Anterior cingulate cortex (tissue), 58 donors: ENCODE results near the gene ZNF536.
"Not testable (repeated sequence)": the region's sequence is repeated elsewhere in the genome, so short reads cannot be mapped to it uniquely, and the experiment has no call there.

Experiments used
- DNase-seq, 58 donors: peaks; one replicate each; lab custom pipeline; 2025; lab: John Stamatoyannopoulos, UW

Gene ZNF536

DNA sequence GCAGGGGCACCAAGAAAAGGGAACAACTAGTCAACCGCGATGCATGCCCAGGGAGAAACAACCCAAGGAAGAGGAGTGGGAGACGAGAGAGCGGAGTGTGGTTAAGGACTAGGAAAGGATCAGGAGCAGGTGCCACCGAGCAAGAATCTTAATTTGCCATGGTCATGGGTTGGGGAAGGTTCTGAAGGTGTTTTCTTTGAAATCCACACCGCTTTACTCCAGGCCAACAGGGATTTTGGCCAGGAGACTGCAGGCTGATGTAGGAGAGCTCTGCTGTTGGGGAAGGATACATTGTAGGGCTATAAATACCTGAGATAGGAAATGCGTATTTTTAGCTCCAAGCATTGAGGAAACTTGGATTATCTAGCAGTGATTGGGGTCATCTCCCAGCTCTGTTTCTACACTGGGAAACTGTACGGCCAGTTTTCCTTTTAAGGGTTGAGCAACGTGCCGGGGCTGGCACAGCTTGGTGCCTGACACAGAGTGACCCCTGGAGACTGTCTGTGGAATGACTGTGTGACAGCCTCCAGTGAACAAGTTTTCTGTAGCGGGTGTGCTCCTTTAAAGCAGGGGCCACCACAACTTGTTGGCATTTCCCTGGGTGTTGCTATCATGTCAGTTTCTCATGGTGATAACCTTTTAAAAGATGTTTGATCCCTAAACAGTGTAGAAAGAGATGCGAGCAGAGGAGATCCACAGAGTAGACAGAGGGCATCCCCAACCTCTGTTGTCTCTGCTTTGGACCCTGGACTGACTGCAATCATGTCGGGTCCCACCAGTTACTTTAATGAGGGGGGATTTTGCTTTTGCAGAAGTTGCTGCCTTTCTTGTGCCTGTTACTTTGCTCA, 34.3 kb downstream of the ZNF536 start:
- DNase-seq, result peak in 29 of 58 donors; percentile 10 to 70 (median 41)

DNA sequence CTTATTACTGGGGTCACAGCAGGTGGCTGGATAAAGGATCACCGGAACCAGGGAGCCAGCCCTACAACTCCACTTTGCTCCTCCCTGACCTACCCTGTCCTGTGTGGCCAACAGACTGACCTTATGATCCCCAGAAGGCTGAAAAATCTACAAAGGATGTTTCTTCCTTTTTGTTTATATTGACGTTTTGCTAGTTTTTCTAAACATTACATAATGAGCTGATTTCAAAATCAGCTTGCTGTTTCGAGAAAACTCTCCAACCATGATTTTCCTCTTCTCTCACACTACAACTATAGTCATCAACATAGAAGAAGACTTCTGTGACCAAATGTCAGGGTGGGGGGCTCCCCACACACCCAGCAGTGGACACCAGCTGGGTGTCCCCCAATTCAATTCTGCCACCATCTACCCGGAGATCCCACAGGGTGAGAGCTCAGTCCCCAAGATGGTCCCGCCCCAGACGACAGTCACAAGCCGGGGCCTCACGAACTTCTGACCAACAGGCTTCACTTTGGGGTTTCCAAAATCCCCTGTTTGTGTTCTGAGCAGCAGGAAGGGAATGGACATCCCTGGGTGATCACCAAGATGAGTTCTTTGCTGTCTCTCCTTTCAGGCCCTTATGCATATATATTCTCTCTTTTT, 35.0 kb downstream of the ZNF536 start:
- DNase-seq, result no peak

DNA sequence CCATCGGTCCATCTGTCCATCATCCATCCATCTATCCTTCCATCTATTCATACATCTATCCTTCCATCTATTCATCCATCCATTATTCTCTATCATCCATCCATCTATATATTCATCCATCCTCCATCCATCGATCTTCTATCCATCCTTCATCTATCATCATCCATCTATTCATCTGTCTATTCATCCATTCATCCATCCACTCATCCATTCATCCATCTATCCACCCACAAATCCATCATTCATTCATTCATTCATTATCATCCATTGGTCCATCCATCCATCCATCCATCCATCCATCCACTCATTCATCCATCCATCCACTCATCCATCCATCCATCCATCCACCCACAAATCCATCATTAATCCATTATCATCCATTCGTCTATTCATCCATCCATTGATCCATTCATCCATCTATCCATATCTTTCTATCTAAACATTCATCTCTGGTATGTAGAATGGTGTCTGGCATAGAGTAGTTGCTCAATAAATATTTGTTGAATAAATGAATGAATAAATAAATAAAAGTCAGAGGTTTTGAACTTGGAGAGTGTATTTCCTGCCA, 36.6 kb downstream of the ZNF536 start:
- DNase-seq, result no peak

DNA sequence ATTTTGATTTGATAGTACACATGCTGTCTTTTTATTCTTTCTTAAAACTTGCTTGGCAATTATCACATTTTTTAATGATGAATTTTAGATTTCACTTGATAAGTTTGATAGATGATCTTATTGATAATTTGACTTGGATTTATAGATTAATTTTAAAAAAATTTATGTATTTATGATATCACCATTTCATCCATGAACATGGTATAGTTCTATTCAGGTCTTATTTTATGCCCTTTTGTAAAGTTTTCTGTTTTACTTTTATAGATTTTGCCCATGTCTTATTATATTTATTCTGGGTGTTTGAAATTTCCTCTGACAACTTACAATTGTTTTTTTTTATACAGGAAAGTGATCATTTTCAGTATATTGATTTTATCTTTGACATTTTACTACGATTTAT, 39.5 kb downstream of the ZNF536 start:
- DNase-seq, result no peak

DNA sequence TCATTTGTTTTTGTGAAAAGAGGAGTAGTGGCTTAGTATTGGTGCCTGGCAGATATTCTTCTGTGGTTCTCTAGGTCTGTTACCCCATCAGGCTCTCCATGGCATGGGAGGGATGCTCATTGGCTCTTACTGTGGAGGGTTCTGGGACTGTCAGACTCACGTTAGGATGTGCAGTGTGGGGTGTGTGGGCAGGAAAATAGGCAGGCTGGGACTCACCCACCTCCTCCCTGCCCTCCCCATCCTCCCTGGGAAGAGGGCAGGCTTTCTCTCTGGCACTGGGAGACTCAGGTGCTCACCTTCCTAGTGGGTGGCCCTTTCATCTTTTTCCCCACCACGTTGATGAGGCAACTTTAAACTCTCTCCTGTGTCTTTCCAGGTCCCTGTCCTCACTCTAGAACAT, 44.2 kb downstream of the ZNF536 start:
- no peak for DNase-seq

DNA sequence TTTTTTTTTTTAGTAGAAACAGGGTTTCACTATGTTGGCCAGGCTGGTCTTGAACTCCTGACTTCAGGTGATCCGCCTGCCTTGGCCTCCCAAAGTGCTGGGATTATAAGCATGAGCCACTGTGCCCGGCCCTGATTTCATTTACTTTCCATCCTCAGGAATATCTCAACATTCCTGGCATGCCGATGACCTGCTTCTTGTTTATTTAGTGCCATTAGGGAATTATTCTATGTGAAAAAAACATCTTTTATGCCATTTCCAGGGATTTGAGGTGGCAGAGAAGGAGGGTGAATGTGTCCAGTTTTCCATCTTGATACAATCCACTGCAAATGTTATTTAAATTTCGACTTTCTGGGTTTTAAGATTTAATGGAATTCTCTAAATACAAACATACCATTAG, 45.0 kb downstream of the ZNF536 start:
- DNase-seq, result not testable (repeated sequence)

DNA sequence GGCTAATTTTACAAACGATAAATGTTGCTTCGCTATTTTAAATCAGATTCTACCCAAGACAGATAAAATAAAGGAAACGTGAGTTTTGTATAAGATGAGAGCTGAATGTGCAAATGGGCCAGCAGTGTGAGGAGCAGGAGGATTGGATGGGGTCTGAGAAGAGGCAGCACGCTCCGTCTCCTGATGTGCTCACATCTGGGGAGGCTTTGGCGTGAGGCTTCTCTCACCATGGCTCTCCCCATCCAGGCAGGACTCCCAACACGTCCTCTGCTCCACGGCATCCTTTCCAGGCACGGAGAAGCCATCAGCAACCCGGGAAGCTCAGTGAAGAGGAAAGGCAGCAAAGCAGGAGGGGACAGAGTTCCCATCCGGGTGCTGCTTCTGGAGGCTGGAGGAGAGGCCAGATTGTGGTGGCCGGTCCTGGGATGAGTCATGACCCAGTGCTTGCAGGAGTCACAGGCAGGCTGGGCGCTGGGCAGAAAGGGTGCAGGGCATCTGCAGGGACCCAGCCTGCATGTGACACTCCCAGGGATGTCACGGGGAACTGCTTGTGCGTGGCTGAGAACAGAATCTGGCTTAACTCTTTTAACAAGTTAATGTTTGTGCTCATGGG, 47.5 kb downstream of the ZNF536 start:
- DNase-seq, result peak in 21 of 58 donors; percentile 6 to 81 (median 45)

DNA sequence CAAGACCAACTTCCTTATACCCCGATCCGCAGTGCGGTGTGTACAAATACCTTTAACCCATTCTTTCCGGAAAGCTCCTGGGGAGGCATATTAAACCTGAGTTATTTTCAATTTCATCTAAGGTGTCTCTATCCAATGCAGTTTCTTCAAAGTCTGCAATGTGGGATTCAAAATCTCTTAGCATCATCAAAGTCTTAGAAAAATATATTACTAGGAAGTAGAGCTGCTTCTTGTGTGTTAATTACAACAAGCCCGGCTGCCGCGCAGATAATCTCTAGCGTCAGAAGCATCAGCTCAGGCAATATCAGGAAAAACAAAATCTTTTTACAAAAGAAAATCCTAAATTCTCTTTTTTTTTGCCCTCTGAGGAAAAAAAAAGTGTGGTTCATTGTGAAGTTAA, 48.1 kb downstream of the ZNF536 start:
- DNase-seq, result no peak

DNA sequence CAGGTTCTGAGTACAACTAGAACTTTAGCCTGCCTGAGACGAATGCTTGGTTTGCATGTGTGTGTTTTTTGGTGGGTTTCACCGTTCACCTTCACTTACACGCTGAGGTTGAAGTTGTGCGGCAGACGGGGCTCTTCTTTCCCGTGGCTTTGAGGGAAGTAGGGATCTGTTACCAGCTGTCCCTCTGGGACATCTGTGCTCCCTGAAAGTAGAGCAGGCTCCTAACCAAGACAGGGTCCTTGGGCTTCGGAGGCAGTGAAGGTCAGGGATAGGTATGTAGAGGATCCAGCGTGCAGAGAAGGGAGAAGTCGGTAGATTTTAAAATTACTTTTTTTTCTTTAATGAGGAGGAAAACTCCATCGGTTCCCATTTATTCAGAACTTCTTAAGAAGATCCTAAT, 48.7 kb downstream of the ZNF536 start:
- no peak for DNase-seq

DNA sequence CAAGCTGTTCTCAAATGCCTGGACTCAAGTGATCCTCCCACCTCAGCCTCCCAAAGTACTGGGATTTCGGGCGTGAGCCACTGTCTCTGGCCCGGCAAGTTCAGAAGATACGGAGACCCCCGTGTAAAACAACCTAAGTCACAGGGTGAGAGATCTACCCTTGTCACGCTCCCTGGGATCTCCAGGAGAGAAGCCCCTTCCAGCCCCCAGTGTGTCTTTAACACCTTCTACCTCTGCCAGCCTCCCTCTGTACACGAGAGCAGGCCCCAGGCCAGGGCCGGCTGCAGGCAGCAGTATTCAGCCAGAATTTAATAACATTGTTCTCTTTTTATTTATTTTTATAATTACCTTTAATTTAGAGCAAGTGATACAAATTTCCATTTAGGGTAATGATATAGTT, 49.4 kb downstream of the ZNF536 start:
- no peak for DNase-seq

DNA sequence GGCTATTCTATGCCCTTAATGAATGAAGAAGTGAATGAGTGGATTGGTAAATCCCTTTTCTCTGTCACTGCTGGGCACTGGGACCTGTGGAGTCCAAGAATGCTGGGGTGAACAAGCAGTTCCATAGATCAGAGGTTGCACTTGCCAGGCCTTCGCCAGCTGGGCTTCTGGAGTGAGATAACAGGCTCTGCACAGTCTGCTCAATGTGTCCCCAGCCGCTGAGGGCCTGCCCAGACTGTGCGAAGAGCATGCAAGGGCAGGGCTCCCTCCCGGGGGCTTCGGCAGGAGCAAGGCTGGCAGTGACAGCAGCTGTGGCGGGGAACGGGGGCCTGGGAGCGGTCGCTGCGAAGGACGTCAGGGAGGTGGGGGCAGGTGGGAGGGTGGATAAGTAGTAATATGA, 51.3 kb downstream of the ZNF536 start:
- peak in 3 of 58 donors; percentile 14 to 17 (median 15) for DNase-seq

DNA sequence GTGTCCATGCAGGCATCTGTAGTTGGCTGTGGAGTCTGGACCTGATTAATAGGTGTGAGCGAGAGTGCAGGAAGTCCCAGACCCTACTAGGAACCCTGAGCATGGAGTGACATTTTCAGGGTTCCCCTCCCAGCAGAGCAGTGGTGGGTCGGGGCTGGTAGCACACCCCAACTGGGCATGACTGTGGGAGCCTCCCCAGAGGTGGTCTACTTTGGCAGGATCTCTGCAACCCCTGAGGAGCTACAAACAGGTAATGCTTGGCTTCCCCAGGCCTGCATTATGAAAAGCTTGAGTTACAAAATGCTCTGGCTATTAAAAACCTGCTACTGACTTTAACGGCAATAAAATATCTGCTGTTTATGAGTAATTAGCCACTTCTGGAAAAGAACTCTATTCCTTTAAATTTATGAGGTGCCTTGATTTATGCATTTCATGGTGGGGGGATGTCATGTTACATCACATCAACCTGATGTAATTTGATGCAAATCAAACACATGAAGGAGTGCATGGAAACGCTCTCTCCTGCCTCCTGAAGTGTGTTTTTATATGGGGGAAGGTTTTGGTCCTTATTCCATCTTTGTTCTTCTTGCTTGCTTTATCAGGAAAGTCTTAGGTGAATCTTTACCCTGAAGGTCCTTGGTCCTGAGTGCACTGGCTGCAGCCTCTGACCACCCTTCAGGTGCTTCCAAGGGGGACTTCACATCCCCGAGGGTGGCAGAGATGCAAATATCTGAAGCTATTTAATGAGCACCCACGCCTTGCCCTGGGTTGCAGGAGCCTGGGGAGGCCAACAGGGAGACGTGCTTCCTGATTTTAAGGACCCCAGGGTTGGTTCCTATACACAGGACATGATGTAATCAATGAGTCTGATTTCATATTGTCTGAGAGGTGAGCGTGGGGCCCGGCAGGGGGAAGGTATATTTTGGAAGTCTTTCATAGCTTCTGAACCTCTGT, 54.0 kb downstream of the ZNF536 start:
- DNase-seq, result no peak

DNA sequence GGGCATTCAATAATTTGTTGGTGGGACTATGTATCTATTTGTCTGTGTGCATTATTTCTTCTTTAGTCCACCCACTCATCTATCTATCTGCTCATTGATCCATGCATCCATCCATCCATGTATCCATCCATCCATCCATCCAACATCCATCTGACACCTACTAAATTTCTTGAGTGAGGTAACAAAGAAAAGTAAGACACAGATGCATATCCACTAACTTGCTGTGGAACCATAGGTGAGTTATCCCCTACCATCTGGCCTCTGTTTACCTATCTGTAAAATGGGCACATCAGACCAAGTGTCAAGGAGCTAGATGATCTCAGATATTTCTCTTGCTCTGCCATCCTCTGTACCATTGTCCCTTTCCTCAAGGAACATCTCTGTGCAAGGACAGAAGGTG, 54.7 kb downstream of the ZNF536 start:
- no peak for DNase-seq

DNA sequence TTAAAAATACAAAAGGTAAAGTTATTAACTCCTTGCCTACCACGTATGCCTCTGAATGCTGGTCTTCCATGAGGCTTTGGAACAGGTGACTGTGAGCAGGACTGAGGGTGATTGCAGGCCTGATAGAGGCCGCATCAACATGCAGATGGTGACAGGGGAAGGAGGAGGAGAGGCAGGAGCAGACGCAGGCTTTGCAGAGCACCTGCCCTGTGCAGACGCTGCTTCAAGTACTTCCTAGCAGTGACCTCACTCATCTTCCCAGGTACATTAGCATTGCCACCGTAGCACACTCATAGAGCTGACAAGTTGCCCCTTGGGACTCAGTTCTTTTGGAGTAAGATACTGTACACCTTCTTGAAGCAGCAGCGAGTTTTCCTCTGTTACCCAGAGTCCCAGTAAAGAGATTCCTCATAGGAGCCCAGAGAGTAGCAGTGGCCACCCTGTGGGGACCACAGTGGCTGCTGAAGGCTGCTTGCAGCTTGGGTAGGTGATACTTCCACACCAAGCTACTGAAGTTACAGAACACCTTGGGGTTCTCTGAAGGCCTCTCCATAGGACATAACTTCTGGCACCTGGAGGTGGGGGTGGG, 56.0 kb downstream of the ZNF536 start:
- DNase-seq, result no peak

DNA sequence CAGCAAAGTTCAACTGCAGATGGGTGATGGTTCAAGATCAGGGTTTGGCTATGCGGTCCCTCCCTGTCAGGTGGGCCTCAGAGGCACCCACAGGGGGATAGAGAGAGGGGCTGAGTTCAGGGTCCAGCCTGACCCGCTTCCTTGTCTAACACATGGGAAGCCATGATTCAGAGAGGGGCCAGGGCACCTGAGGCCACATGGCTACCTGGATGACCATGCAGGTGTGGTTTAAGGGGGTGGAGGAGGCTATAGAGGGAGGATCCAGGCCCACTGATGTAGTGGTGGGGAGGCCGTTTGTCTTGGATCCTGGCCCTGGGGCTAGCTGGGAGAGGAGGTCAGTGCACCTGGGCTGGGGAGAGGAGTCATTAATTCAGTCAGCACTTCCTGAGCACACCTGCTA, 56.7 kb downstream of the ZNF536 start:
- DNase-seq, result no peak

DNA sequence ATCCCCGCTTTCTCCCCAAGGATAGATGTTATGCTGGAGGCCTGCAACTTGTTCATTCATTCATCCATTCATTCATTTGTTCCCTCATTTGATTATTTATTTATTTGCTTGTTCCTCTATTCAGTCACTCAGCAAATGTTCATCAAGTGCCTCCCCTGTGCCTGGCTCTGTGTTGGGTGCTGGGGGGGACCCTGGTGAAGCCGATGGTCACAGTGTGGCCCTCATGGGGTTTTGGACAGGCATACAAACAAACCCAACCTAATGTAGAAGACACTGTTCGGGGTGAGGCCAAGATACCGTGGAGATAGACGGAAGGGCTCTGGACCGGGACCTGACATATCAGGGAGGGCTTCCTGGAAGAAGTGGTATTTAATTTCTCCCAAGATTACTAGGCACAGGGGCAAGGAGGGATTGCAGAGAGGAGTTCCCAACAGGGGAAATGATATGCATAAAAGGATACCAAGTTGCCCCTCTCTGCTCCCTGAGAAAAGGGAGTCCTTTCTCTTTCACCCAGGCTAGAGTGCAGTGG, 58.1 kb downstream of the ZNF536 start:
- DNase-seq, result no peak

DNA sequence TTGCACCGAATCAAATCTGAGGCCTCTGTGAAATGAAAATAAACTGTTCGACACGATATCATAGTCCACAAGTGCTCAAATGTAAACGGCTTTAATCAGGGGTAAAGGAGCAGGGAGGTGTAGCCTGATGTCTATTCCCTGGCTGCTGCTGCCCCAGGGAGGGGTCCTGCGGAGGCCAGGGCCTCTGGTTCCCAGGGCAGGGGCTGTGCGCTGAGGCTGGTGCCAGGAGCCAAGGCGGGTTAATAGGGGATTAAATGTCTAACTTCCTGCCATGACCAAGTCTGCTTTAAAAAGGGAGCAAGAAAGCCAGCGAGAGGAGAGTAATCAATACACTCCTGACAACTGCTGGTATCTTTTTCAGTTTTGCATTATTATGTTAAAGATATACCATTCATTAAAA, 59.4 kb downstream of the ZNF536 start:
- DNase-seq, result no peak

DNA sequence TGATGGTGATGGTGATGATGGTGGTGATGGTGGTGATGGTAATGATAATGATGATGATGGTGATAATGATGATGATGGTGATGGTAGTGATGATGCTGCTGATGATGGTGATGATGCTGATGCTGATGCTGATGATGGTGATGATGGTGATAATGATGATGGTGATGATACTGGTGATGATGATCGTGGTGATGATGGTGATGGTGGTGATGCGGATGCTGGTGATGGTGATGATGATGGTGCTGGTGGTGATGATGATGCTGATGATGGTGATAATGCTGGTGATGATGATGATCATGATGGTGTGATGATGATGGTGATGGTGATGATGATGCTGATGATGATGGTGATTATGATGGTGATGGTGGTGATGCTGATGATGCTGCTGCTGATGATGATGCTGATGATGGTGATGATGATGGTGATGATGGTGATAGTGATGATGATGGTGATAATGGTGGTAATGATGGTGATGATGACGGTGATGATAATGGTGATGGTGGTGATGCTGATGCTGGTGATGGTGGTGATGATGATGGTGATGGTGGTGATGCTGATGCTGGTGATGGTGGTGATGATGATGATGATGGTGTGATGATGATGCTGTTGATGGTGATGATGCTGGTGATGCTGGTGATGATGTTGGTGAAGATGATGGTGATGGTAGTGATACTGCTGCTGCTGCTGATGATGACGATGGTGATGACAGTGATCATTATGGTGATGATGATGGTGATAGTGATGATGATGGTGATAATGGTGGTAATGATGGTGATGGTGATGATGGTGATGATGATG, 62.8 kb downstream of the ZNF536 start:
- no peak for DNase-seq

DNA sequence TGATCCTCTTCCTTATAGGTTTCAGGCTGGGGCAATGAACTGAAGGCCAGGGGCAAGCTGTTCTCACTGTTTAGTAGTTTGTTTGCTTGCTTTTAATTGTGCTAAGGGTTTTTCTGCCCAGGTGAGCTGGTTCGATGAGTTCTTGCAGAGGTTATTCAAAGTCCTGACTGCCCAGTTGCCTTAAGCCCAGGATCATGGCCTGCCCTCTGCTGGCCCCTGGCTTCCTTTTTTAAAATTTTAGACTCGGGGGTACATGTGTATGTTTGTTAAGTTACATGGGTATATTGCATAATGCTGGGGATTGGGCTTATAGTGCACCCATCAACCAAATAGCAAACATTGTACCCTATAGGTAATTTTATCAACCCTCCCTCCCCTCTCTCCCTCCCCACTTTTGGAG, 65.7 kb downstream of the ZNF536 start:
- no peak for DNase-seq
